ENCODE data around the gene PRDM12.

DNA sequence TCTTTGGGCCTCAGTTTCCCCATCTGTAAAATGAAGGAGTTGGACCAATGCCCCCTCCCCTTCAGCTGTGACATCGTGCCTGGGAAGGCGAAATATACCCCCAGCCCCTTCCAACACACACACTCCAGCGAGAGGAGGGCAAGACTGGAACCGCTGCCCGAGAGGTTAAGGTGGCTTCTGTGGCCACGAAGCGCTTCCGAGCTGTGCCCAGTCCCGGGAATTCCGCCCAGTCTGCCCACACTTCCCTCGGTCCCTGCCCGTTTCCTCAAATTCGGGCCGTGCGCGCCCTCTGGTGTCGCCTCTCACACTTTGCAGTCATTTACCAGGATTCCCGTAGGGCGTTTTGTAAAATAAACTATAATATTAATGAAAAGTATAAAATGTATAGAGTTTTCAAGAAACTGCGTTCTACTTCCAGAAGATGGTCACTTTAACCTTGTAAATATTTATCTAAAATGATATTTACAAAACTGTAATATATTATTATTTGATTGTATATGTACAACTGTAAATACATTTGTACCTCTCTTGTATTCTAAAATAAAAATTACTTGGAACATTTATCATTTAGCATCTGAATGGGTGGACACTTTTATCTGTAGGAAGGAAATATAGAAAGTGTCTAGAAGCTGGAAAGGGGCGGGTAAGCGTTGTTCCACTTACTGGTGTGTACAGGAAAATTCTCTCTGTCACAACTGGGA, 18.2 kb downstream of the PRDM12 start:
- TF ChIP-seq, protein P1, sequence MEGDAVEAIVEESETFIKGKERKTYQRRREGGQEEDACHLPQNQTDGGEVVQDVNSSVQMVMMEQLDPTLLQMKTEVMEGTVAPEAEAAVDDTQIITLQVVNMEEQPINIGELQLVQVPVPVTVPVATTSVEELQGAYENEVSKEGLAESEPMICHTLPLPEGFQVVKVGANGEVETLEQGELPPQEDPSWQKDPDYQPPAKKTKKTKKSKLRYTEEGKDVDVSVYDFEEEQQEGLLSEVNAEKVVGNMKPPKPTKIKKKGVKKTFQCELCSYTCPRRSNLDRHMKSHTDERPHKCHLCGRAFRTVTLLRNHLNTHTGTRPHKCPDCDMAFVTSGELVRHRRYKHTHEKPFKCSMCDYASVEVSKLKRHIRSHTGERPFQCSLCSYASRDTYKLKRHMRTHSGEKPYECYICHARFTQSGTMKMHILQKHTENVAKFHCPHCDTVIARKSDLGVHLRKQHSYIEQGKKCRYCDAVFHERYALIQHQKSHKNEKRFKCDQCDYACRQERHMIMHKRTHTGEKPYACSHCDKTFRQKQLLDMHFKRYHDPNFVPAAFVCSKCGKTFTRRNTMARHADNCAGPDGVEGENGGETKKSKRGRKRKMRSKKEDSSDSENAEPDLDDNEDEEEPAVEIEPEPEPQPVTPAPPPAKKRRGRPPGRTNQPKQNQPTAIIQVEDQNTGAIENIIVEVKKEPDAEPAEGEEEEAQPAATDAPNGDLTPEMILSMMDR (IDR thresholded peaks at IDR 0.05) = peak; percentile 72 to 94 (median 82)
- no peak for TF ChIP-seq POLR2A (IDR thresholded peaks at IDR 0.05)

Measured in heart left ventricle (tissue), 13 donors.